HG03457 (cell line): ENCODE results near the gene KRT74.

Experiments used
- ATAC-seq: cut with Tn5 transposase; IDR thresholded peaks from one replicate; pipeline ENCODE4 v1.9.1; 2021; ENCODE audit warnings: moderate number of reproducible peaks; ENCODE audit not compliant: unreplicated experiment

KRT74 gene

DNA sequence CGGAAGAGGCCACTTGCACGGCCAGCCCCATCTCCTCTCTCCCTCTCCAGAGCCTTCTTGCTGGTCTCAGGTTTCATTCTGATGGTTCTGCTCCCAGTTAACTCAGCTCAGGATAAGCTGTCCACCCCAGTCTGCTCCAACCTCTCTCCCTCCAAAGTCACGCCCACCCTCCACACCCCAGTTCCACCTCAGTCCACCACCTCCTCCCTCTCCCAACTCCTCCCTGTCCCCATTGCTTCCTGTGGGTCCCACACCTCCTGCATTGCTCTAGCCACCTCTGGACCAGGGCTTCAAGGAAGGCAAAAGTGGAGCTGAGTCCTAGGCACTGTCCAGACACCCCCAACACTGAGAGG, 33.8 kb downstream of the KRT74 start:
- no peak for ATAC-seq

DNA sequence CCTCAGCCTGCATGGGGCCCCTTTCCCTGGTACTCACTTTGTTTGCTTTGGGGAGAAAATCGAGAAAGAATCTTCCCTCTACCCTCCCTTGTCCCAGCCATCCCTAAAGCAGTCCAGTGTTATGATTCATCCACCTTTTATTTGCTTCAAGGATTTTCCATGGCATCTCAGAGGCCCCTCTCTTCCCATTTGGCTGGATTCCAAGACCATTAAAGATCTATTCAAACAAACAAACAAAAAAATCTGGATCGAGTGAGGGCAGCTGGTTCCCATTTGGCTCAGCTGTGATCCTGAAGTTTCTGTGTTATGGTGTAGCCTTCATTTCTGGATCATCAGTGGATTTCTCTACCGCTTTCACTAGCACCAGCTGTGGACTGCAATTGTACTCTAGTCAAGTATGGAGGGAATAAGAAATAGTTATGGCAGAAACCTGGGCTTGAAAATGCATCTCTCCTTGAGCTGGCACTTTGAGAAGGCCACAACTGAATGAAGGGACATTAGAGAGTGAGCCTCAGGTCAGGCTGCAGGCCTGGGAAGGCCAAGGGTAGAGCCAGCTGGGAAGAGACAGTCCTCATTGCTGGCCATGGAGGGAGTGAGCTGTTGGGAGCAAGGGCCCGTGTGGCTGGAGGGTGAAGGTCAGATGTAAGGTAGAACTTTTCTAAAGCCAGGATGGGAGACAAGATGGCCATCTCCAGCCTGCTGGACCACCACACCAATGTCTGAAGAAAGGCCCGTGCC, 34.4 kb downstream of the KRT74 start:
- ATAC-seq: no peak

DNA sequence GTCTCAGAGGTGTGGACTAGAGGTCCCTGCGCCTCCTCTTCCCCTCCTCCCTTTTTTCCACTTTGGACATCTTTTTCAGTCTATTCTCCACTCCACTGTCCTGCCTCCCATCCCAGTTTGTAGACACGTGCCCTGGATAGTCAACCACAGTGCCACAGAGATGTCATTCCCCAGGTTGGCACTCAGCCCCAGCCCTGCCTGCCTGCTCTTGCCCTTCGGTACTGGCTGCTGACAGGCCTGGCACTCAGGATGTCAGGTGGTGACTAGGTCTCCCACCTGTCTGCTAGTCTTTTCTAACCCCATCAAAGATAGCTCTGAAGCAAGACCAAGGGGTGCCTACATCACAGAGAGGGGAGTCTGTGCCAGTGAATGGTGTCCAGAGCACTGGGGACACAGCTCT, 36.5 kb downstream of the KRT74 start:
- no peak for ATAC-seq

DNA sequence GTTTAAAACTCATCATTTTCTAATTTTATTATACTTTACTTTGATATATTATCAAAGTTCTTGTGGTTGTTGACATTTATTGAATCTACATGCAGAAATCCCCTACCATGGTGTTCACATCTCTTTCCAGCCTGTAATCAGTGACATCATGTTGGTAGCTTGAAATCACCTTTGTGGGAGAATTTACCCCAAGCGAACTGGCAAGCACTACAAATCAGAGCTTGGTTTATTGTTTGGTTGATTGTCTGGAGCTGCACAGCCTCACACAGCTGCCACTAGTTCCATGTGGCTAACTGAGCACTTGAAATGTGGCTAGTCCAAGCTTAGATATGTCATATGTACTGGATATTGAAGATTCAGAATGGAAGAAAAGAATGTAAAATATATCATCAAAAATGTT, 38.1 kb downstream of the KRT74 start:
- ATAC-seq: no peak

DNA sequence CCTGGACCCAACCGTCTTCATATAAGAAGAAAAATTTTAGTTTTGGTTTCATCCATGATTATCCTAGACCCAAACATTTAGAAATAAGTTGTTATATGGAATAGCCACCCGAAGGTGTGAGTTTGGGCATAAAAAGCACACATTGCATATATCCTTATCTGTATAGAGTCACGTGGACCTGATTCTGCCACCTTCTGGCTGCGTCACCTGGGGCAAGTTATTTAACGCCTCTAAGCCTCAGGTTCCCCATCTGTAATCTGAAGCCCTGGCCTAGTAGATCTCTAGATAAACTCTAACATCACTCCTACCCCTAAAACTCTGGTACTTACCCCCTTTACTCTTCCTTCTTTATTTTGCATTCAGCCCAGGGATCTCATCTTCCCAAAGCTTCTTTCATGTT, 39.2 kb downstream of the KRT74 start:
- ATAC-seq: no peak

DNA sequence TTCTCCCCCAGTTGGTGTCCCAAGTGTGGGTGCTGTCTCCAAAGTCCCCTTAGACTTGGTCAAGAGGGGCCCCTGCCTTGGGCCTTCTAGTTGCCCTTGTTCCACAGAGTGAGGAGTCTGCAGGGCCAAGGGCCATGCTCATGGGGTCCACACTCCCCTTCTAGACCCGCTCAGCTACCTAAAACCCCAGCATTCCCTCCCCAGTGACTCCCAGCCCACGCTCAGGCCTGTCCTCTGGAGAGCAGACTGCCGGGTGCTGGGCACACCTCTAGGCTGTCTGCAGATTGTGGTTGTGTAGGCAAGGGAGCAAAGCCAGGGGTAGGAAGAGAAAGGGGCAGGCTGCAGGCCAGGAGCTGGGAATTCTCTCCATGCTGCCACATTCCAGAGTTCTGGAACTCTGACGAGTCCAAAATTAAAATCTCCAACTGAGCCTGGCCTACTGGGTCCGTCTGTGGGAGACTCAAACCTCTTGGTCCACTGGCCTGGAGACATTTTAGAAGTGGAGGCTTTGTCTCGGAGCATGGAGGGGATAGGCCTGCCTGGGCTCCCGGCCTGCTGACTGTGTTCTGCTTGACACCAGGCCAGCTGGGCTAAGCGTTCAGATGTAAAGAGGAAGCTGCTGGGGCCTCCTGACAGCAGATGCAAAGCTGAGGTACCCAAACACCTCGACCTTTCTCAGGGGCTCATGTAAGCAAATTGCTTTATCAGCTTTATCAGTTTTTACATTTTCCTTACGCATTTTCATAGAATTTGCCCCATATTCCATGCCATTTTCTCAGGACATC, 39.8 kb downstream of the KRT74 start:
- no peak for ATAC-seq

DNA sequence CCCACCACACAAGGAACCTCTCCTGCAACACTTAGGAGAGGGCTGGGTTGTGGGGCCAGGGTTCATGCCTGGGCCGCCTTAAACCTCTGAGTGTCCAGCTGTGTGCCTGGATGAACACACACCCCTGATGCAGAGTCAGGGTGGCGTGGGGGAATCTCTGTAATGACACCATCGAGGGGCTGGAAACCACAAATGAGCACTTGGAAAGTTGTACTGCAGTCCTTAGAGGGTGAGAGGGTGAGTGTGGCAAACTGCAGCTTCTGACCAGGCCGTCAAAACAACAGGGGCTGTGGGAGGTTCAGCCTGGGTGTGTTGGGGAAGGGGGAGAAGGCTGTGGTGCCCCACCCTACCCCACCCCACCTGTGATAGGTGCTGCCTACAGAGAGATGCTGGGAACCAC, 41.0 kb downstream of the KRT74 start:
- ATAC-seq: no peak

DNA sequence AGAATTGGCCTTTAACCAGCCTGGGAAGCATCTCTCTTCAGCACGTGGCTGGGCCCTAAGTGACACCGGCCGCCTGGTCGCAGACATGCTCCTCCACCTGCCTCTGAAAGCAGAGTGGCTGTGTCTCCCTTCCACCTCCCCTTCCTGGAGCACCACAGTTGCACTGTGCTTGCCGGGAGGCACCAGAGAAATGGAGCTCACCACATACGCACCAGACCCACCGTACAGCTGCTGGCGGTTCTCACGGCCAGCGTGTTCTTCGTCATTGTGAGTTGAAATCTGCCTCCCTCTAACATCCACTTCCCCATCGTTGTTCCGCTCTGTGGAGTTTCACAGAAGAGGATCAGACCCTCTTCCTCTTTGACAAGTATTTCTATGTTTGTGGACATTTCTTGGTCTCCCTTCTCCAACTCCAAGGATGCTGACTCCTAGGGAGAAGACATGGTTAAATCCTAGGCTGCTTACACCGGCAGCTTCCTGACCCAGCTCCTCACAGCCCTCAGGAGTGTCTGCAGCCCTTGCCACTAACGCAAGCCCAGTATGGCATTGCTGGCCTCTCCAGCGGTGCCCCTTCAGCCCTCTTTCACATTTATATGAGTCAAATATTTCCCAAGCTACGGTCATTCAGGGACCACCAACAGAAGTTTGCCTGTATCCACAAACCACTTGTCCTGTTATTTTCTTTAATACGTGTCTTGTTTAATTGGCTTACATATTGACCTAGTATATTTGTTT, 41.9 kb downstream of the KRT74 start:
- ATAC-seq: no peak

DNA sequence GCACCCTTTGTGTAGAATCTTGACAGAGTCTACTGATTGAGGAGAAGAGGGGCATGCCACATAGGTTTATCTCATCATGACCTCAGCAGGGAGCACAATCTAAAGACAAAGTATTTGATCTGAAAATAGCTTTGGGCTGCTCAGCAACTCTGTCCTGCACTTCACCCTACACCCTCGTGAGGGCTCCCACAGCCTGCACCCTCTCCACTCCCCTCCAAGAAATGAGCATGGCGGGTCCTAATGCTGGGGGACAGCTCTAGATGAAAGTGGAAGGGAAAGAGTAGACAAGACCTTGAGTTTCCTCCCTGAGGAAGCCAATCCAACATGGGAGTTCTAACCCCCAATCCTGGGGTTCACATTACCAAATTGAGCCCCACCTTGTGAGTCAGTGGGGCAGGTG, 42.7 kb downstream of the KRT74 start:
- ATAC-seq: no peak

DNA sequence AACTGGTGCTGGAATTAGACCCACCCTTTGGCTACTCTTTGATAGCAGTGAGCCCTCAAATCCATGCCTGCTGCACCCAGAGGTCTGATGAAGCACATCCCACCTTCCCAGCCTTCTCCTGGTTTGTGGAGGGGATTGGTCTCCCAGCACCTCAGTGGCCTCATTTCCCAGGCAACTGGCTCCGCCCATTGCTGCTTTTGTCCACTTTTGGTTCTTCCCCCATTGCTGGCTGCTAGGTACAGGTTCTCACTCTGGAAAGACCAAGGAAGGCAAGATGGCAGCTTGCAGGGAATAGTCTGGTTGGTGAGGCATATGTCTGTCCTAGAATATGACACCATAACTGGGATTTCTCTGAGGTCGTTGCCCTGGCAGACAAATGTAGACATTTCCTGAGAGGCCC, 43.3 kb downstream of the KRT74 start:
- no peak for ATAC-seq

DNA sequence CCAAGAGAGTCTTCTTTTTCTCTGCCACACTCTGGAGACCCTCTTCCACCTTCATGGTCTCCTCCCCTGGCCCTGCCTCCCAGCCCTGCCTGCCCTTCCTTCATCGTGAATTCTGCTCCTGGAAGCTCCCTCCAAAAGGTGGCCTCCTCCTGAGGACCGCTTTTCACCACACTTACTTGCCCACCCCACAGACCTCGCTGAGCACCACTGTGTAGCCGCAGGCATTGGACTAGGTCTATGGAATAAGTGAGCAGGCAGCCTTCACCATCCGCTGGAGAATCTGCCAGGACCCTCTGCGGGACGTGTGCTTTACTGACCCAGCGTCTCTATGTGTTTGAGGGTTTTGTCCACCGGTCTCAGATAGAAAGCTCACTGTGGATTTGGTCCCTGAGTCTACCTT, 43.8 kb downstream of the KRT74 start:
- no peak for ATAC-seq

DNA sequence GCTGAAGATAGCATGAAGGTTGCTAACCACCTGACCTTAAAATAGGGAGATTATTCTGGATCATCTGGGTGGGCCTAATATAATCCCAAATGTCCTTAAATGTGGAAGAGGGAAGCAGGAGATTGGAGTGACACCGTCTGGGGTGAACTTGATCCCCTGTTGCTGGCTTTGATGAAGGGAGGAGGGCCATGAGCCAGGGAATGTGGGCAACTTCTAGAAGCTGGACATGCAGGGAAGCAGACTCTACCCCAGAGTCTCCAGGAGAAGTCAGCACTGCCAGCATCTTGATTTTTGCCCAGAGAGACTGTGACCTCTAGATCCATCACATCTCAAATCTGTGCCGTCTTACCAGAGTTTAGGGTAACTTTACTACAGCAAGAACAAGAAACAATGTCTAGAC, 44.2 kb downstream of the KRT74 start:
- ATAC-seq: no peak

DNA sequence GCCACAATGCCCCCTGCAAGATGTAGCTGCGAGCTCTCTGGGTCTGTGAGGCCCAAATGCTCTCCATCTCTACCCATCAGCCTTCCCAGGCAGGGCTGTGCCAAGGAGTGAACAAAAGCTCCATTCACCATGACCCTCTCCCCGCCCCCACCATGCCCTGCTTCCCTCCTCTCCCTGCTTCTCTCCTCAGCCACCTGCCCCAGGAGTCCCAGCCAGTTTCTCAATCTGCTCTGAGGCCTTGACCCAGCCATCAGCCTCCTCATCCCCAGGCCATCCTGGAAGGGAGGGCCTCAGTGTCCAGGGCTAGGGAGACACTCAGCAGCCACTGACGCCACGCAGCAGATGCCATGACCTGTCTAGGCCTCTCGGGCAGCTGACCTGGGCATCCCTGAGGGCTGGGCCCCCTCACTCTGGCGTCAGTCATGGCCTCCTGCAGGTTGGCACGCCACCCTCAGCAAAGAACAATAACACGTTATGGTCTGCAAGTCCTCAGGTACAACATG, 45.0 kb downstream of the KRT74 start:
- ATAC-seq: no peak

DNA sequence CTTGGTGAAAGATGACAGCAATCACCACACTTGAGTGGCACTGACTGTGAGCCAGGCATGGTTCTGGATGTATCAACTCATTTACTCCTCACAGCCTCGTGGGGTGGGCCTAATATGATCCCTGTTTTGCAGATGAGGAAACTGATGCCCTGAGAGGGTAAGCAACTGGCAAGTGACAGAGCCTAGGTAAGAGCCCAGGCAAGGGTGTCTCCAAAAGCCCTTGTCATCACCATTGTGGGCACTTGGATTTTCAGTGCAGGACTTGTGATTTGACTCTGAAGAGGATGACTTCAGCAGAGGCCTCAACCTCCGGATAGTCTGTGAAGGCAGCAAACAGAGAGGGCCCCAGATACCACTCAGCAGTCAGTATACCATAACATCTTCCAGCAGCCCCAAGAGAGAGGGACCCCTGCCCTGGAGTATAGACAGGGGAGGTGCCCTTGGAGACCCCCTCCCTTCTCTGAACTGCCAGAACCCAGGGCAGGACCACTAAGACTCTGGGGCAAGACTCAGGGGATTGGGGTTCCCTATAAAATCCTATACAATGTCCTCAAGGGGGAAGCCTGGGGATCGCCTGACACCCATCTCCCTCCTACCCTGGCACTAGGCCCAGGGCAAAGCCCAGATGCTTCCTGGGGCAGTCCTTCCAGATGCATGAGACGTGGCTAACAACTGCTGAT, 46.4 kb downstream of the KRT74 start:
- ATAC-seq: no peak

DNA sequence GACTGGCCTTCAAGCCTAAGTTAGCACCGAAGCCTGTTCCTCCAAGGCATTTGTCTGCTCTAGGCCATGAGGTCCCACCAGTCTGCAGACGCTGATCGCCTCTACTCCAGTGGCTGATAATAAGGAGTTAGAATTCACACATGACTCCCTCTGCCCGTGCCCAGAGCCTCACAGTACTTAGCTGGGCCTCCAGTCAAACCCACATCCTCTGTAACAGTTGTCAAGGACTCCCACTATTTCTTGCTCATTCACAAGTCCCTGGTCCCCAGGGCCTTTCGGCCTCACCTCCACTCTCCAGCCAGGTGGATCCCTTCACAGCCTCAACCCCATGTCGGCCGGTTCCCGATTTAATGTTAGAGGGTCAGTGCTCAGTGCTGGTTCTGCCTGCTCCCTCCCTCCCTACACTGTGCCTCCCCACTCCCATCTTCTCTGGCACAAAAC, 47.1 kb downstream of the KRT74 start:
- ATAC-seq: no peak

DNA sequence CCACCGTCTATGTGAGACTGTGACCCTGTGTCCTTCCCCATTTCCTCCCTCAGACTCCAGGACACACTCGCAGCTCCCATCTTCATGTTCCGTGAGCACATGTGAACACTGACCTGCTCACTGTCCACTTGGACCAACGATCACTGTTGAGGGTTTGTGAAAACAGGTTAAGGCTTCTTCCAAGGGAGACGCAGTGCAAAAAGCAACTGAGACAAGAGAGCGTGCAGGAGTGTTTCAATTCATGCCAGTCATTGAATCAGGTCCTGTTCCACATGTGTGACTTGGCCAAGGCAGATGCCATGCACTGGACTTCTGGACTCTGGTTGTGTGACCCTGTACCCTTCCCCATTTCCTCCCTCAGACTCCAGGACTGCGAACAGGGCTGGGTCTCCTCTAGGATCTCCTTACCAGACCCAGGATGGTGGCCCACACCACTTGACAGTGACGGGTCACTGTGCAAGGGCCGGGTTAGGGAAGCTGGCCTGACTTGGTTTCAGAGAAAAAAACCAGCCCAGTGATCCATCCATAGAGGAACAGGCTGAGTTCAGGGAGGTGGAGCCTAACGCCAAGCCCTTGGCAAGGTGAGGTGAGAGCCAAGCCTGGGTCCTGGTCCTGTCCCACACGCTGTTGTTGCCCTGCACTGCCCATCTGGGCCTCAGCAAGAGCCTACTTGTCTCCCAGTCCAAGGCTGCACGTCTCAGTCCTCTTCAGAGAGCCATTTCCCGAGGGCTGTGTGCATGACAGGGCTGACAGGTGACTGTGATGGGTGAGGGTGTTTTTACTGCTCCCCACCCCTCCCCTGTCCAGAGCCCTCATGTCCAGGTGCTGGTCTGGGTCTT, 47.8 kb downstream of the KRT74 start:
- no peak for ATAC-seq

DNA sequence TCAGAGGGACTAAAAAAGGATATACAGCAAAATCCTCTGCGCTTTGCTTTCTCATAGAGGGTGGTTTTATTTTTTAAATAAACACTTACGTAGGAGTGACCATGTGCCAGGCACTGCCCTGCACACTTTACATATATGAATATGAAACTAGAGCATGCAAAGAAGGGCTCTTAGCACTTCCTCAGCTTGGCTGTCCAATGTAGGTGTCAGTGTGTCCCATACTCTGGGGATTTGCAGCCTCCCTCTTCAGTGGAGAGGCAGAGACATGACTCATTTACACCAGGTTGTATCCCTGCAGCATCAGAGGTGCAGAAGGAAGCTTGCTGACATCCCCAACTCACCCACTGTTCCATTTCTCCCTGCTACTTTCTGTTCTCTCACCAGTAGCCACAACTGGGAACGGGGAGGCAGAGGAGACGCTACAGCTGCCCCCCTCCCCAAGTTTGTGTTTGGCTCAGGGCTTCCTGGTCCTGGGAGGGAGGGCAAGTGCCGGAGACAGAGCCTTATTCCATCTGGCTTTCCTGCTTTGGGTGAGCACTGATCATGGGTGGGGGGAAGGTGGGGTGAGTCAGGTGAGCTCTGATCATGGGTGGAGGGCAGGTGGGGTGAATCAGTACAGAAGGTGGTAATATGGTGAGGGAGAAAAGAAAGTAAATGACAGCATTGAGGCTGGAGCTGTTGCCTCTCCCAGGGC, 48.6 kb downstream of the KRT74 start:
- ATAC-seq: no peak

DNA sequence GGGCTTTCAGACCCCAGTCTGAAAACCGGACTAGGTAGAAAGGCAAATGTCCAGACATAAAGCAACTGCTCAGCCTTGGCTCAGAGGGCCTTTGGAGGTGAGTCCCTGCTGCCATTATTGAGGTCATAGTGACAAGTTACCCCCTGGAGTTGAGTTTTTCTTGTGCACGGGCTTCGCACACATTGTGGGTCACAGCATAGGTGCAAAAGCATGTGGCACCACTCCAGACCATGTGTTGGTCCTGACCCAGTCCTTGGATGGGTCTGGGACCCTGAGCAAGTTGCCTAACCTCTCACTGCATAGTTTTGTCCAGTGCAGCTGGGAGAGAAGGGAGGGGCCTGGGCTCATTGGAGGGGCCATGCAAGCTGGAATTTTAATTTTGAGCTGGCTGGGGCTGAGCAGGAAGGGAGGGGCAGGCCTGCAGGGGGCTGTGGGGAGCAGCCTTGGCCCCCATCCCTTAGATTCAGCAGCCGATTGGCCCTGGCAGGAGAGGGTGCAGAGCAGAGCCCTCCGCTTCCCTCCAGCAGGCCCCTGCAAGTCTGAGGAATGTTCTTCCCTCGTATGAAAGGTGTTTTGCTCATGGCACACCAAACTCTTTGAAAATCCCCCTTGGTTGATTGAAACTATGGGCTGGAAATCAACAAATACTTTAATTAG, 49.3 kb downstream of the KRT74 start:
- ATAC-seq: no peak

DNA sequence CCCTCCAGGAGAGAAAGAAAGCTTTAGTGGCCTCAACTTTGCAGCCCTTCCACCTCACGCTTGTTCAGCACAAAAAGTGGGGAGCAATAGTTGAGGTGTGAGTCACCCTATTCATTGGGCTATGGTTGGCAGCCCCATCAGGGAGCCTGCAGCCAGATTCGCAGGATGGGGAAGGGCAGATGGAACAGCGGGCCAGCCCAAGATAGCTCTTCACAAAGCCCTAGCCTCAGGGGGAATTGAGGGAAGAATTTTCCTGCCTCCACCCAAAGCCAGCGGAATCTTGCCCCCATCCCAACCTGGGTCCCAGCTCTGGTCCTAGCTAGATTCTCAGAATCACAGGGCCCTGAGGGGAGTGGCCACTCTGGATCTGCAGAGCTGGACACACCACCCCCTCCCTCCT, 49.8 kb downstream of the KRT74 start:
- no peak for ATAC-seq
